ENCODE measurements around the gene LMNTD1. TPM values are rescaled to one million over a fixed set of nuclear protein-coding genes. Genes with fewer than 3 reads are reported as not detected.

The LMNTD1 gene
- total RNA-seq, 1 experiment from 2014 or later: not detected

DNA sequence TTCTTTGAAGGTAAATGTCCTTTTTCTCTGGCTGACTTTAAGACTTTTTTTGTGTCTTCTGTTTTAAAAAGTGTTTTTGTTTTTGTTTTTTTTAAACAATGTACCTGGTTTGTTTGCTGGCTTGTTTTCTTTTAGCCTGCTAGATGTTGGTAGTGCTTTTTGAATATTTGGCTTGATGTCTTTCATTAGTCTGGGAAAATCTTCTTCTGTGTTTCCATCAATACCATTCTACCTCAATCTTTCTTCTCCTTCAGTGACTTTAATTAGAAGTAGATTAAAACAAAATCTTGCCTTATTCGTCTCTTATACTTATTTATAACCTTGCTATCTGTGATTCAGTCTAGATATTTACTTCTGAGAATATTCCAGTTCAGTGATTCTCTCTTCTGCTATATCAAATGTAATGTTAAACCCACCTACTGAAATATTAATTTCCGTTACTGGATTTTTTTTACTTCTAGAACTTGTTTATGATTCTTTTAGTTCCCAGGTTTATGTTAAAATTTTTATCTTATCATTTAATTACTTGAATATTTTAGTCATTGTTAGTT lies 21.5 kb downstream of the LMNTD1 start:
- POLR2A ChIA-PET: no interaction called here

More for the DNA sequence above, 21.5 kb downstream of the LMNTD1 start:
- H3K4me1 Mint-ChIP-seq: peaks cover 2% of the 10 kb centered on the region; the same call in 1 of the 2 replicates
- no peaks in the 10 kb centered on the region for H3K27me3 Mint-ChIP-seq (ENCODE audit: low read depth)
- ATAC-seq (no peak), DNase-seq (ENCODE audit: low spot score) (no peak)
- H3K36me3 Mint-ChIP-seq: no peaks in the 10 kb centered on the region
- H3K4me3 Mint-ChIP-seq: no peak overlapping the region
- peaks cover 11% of the 10 kb centered on the region; the same call in 1 of the 2 replicates for H3K9me3 Mint-ChIP-seq
- H3K27ac Mint-ChIP-seq: no peak overlapping the region
- no peak for TF ChIP-seq ZNF121 (CRISPR knock-in tag; IDR thresholded peaks at IDR 0.05)
- TF ChIP-seq, protein P1, sequence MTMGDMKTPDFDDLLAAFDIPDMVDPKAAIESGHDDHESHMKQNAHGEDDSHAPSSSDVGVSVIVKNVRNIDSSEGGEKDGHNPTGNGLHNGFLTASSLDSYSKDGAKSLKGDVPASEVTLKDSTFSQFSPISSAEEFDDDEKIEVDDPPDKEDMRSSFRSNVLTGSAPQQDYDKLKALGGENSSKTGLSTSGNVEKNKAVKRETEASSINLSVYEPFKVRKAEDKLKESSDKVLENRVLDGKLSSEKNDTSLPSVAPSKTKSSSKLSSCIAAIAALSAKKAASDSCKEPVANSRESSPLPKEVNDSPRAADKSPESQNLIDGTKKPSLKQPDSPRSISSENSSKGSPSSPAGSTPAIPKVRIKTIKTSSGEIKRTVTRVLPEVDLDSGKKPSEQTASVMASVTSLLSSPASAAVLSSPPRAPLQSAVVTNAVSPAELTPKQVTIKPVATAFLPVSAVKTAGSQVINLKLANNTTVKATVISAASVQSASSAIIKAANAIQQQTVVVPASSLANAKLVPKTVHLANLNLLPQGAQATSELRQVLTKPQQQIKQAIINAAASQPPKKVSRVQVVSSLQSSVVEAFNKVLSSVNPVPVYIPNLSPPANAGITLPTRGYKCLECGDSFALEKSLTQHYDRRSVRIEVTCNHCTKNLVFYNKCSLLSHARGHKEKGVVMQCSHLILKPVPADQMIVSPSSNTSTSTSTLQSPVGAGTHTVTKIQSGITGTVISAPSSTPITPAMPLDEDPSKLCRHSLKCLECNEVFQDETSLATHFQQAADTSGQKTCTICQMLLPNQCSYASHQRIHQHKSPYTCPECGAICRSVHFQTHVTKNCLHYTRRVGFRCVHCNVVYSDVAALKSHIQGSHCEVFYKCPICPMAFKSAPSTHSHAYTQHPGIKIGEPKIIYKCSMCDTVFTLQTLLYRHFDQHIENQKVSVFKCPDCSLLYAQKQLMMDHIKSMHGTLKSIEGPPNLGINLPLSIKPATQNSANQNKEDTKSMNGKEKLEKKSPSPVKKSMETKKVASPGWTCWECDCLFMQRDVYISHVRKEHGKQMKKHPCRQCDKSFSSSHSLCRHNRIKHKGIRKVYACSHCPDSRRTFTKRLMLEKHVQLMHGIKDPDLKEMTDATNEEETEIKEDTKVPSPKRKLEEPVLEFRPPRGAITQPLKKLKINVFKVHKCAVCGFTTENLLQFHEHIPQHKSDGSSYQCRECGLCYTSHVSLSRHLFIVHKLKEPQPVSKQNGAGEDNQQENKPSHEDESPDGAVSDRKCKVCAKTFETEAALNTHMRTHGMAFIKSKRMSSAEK (CRISPR knock-in tag; IDR thresholded peaks at IDR 0.05; ENCODE audit: borderline replicate concordance): no peak
- no peak for TF ChIP-seq SP1 (CRISPR knock-in tag; conservative IDR thresholded peaks at IDR 0.05)
- TF ChIP-seq E2F1 (CRISPR knock-in tag; IDR thresholded peaks at IDR 0.05): no peak
- no peak for TF ChIP-seq NFYB (CRISPR knock-in tag; conservative IDR thresholded peaks at IDR 0.05; ENCODE audit: low read depth)
- TF ChIP-seq, protein P2, sequence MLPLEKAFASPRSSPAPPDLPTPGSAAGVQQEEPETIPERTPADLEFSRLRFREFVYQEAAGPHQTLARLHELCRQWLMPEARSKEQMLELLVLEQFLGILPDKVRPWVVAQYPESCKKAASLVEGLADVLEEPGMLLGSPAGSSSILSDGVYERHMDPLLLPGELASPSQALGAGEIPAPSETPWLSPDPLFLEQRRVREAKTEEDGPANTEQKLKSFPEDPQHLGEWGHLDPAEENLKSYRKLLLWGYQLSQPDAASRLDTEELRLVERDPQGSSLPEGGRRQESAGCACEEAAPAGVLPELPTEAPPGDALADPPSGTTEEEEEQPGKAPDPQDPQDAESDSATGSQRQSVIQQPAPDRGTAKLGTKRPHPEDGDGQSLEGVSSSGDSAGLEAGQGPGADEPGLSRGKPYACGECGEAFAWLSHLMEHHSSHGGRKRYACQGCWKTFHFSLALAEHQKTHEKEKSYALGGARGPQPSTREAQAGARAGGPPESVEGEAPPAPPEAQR (CRISPR knock-in tag; IDR thresholded peaks at IDR 0.05): no peak
- TF ChIP-seq ESRRA (CRISPR knock-in tag; IDR thresholded peaks at IDR 0.05; ENCODE audit: borderline replicate concordance): no peak
- no peak for TF ChIP-seq SOX15 (CRISPR knock-in tag; IDR thresholded peaks at IDR 0.05)
- TF ChIP-seq CBFB (CRISPR knock-in tag; IDR thresholded peaks at IDR 0.05; ENCODE audit: low read depth): no peak
- no peak for TF ChIP-seq PREB (CRISPR knock-in tag; IDR thresholded peaks at IDR 0.05; ENCODE audit: borderline replicate concordance)
- TF ChIP-seq FOXP4 (CRISPR knock-in tag; IDR thresholded peaks at IDR 0.05): no peak
- no peak for TF ChIP-seq GTF2I (CRISPR knock-in tag; conservative IDR thresholded peaks at IDR 0.05)
- CTCF ChIA-PET: no interaction called here

All from WTC11 (cell line).